ENCODE results near the gene PTPRZ1.

The PTPRZ1 gene

DNA sequence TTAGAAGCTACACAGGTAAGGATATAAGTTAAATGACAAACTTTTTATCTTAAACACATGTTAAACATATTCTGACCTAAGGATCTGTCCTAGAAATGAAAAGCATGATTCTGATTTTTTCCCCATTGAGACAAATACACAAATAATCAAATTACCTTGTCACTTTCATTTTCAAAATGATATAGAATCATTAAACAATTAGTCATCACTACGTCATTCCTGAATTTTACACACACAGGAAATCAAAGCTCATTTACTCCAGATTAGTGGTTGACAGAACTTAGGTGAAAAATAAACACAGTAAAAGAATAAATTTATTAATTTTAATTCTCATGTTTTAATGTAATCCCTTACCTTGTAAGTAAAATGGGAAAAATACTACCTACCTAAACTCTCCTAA, 182.1 kb downstream of the PTPRZ1 start:
- no peak for DNase-seq (ENCODE audit: low read depth)

DNA sequence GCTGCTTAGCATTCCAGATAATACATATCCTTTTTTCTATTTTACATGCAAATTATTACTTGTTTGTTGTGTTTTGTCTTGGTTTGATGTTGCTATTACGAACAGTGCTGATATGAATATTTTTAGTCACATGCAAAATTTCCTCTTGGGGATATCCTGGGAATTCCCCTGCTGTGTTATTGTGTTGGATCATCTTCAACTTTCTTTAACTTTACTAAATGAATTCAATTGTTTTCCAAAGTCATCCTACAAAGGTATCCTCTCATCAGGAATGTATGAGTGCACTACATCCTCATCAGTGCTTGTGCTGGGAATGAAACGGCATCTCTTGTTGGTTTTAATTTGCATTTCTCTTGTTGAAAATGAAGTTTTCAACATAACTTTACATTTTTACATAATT, 184.0 kb downstream of the PTPRZ1 start:
- no peak for DNase-seq (ENCODE audit: low read depth)

DNA sequence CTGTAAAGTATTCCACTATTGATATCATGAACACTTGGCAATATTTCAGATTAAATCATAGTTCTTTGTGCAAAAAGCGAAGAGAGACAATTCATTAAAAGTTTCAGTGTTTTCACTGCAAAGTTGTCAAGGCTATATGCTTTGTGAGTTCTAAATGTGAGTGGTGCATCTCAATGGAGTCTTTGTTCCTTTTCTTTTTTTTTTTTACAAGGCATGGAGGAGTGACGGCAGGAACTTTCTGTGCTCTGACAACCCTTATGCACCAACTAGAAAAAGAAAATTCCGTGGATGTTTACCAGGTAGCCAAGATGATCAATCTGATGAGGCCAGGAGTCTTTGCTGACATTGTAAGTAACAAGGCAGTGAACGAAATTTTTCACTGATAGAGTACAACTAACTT, 186.6 kb downstream of the PTPRZ1 start:
- DNase-seq (ENCODE audit: low read depth): no peak

DNA sequence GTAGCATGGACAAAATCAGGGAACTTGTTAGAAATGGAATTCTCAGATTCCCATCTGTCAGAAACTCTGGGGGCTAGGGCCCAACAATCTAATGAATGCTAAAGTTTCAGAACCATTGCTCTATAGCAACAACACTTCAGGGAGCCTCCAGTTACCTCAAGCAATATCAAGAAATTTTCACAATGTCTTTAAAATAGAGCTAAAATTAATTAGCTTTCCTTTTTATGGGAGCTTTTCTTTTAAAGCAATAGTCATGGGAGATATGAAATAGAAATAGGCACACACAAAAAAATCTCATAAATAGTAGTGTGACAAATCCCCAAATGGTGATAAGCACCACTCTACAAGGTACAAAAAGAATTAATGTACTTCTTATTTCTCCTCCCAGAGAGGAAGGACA, 190.2 kb downstream of the PTPRZ1 start:
- DNase-seq (ENCODE audit: low read depth): no peak

DNA sequence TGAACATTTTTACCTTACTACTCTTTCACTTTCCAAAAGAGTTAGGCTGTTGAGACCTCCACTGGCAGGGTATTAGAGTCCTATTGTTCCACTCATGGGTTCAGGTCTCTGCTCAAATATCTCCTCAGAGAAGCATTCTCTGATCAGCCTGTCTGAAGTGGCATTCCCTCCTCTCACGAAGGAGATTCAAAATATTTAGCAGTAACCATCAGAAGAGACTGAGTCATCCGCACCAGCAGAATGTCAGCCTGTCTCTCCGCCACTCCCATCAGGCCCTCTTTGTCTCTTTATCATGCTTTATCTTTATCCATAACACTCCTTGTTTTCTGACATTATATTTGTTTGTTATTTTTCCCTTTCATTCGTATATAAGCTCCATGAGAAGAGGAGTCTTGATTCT, 192.0 kb downstream of the PTPRZ1 start:
- DNase-seq (ENCODE audit: low read depth): no peak

DNA sequence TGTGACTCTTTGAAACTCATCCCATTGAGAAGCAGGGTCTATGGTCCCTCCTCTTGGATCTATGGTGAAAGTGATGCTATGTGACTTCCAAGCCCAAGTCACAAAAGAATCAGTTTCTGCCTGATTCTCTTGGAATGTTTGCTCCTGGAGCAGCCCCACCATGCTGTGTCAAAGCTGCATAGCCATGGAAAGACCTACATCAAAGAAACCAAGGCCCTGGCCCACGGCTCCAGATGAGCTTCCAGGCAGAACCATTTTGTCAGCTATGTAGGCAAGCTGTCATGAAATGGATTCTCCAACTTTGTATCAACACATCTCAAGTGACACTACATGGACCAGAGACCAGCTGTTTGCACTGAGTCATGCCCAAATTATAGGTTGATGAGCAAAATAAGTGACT, 194.1 kb downstream of the PTPRZ1 start:
- DNase-seq (ENCODE audit: low read depth): no peak

DNA sequence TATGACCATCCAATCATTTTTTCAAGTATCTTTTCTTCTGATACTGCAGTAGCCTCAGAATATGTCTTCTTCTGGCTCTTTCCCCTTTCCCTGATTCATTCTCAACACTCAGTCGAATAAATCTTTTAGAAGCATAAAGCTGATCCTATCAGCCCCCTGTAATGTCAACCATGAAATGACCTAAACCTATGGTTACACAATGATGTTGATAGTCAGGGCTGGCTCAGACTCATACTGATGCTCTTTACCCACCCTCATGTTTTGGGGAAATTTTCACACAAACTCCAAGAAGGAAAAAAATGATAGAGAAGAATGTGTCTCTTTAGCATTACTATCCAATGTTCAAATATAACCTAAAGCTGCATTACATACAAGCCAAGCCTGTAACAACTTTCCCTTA, 195.1 kb downstream of the PTPRZ1 start:
- DNase-seq (ENCODE audit: low read depth): no peak

DNA sequence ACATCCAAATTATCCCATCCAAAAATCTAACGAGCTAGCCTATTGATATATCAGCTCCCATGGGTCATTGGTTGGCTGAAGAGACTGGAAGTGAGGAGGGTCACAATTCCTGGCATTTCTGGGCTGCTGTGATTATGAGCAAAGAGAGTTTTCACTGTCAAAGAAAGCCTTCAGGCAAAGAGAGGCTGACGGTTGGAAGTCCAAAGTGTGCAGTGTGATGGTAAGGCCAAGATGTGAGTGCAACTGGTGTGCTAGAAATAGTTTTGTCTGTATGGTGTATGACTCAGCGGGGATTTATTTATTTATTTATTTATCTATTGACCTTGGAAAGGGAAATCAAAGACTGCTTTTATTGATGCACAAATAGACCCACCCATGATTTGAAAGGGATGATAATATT, 196.0 kb downstream of the PTPRZ1 start:
- DNase-seq (ENCODE audit: low read depth): no peak

DNA sequence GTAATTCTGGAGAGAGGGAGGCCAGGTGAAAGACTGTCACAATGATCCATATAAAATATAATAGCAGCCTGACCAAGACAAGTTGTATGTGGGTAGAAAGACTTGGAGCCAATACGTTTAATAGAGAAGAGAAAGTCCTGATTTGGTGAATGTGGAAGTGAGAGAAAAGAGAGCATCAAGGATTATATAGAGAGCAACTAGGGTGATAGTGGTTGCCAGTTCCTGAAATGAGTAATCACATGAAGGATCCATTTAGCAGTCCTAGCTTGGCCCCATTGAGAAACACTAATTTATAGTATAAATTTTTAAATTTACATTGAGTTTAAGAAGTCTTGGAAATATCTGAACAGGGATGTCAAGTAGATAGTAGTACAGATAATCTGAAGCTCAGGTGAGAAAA, 197.1 kb downstream of the PTPRZ1 start:
- no peak for DNase-seq (ENCODE audit: low read depth)

DNA sequence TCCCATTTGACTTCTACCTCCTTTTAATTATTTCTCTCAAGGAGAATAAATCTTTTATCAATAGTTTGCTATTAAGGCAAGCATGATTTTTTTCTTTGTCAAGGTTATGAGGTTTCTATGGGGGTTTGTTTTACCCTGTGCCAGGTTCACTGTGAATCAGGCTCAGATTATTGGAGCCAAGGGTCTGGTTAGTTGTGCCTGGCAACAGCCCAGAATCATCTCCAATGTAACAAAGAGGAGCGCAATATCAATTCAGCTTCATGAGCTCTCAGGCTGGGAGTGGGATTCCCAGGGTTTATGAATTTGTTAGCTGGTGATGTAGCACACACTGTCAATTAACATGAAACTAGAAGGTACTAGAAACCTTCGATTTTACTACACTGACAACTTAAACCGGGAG, 197.9 kb downstream of the PTPRZ1 start:
- no peak for DNase-seq (ENCODE audit: low read depth)

DNA sequence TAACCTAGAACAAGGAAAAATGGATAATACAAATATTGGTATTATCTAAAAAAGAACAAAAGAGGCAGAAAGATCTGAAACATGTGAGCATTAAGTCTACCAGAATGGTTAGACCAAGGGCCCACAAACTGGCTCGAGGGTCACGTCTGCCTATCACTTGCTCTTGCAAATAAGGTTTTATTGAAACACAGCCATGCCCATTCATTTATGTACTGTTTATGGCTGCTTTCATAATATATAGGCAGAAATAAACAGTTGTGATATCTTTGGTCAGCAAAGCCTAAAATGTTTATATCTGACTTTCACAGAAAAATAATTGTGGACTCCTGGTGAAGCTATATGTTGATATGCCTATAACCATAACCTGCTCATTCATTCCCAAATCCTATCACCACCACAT, 199.3 kb downstream of the PTPRZ1 start:
- DNase-seq (ENCODE audit: low read depth): no peak

DNA sequence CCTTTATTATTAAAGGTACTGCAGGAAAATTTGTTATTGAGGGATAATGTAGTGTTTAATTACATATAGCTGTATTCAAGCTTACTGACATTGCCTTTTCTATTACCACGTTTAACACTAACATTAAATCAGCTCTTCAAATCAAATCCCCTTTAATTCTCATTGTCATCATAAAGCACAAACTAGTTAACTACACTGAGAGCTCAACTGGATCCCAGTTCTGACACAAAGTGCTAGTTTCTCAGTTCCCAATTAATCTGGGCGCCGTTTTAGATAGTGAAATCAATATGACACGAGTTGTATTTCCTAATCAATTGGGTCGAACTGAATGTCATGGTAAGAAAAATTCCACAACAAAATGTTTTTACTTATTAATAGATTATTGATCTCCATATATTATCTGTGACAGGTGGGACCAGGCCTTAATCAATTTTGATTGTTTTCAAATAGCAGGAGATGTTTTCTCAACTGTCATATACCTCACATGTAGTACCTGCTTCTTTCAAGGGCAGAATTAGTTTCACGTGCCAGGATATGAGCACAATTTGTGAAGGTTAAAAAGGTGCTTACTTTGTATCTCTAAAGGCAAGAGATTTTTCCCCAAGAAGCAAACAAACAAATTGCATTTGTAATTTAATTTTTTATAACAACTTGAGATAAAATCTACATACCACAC, 200.1 kb downstream of the PTPRZ1 start:
- DNase-seq (ENCODE audit: low read depth): no peak

DNA sequence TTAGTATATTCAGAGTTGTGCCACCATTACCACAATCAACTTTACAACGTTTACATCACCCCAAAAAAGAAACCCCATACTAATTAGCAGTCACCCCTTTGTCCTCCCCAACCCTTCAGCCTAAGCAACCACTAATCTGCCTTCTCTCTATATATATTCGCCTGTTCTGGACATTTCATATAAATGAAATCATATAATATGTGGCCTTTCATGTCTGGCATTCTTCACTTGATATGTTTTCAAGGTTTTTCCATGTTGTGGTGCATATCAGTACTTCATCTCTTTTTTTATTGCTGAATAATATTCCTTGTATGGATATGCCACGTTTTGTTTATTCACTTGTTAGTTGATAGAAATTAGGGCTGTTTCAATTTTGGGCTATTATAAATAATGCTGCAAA, 200.7 kb downstream of the PTPRZ1 start:
- DNase-seq (ENCODE audit: low read depth): no peak

DNA sequence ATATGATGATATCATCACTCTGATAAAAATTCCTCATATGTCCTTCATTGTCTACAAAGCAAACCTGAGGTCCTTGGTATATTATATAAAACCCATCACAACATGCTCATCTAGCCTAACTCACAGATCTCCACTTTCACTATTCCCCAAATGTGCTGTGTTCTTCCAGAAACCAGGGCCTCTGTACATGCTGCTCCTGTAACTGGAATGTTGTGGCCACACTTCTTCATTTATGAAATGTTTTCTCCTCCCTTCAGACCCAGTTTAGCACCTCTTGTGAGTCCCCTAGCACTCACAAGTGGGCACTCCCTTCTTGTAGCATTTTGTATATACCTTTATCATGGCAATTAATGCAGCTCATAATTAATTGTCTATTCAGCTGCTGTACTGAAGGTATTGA, 209.2 kb downstream of the PTPRZ1 start:
- no peak for DNase-seq (ENCODE audit: low read depth)

DNA sequence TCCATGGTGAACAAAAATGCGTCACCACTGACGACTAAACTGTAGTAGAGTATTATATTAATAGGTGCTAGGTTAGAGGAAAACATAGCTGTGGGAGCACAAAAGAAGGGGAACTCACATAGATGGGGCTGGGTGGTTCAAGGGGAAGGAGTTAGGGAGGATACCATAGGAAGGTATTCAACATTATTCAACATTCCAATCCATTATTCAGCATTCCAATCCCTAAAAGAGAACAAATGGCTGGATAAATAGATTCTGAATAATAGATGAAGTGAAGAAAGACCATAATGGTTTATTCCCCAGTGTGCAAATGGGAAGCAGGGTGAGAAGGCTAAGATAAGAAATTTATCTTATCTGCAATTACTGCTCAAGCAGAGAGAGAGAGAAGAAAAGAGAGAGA, 209.7 kb downstream of the PTPRZ1 start:
- DNase-seq (ENCODE audit: low read depth): no peak

DNA sequence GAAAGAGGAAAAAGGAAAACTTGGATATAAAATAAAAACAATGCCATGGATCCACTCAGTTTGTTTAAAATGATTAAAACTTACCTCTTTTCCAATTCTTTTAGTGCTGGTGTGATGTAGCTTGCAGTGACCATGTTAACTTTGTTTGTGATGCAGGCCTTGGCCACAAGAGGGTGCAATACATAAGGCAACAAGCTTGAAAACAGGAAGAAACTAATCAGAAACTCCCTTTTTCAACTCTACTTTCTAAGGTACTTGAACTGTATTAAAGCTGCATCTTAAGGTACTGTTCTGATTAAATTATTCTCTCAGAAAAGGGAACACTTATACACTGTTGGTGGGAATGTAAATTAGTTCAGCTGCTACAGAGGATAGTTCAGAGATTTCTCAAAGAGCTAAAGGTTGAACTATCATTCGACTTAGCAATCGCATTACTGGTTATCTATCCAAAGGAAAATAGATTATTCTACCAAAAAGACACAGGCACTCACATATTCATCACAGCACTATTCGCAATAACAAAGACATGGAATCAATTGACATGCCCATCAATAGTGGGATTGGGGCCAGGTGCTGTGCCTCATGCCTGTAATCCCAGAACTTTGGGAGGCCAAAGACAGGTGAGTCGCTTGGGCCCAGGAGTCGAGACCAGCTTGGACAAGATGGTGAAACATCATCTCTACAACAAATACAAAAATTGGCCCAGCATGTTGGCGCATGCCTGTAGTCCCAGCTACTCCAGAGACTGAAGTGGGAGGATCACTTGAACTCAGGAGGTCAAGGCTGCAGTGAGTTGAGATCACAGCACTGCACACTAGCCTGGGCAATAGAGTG, 220.2 kb downstream of the PTPRZ1 start:
- DNase-seq (ENCODE audit: low read depth): peak; percentile 31

DNA sequence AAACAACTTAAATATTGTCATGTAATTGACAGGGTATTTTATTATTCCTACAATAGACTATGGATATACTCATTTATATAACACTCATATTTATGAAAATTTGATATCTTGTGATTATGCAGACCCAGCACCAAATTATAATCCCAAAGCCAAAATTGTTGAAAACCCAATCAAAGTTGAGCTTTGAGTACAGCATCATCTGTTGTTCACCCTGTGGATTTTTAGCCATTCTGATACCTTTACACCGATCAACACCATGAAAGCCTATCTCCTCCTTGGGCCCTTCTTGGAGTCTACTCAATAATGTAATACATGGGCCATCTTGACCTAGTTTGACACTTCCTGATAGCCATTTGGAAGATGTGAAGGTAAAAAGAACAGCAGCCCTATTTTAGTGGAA, 221.6 kb downstream of the PTPRZ1 start:
- DNase-seq (ENCODE audit: low read depth): no peak

DNA sequence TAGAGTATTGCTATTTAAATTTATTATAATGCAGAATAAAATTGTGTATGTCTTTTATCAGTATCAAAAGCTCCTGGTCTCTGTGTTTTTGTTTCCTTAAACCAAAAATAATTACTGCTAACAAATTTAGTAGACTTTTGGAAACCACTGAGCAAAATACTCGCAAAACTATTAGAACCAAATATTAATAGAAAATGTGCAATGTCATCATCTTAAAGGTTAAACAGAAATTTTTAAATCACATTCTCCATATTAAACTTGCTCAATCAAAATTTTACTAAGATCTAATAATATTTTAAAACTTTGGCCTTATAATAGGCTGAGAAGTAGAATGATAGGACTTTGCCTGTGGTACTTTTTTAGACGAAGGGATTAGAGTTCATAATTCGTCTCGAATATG, 222.7 kb downstream of the PTPRZ1 start:
- DNase-seq (ENCODE audit: low read depth): no peak

DNA sequence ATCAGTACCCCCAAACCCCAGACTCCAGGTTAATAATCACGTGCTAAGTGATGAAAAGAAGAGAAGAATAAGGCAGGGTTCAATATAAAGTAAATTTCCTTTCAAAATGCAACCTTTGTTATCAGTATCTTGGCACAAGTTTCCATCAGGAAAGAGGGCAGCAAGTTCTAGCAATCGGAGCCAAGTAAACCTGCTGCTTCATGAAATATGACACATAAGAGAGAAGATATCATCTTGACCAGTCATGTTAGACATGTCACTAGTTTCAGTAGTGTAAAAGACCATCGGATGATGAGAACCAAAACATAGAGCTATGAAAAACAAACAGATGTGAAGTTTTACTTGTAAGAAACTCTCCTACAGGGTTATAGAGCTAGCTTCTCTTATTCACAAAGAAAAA, 227.1 kb downstream of the PTPRZ1 start:
- DNase-seq (ENCODE audit: low read depth): no peak

DNA sequence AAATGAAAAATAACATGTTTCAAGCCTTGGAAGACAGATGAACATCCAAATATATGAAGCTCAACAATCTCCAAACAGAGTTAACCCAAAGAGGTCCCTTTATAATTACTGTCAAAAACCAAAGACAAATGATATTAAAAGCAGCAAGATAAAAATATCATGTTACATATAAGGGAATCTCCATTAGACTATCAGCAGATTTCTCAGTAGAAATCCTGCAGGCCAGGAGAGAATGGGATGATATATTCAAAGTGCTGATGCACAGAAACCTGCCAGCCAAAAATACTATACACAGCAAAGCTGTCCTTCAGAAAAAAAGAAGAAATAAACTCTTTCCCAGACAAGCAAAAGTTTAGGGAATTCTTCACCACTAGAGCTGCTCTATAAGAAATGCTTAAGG, 230.1 kb downstream of the PTPRZ1 start:
- no peak for DNase-seq (ENCODE audit: low read depth)
